Activated CD8-positive, alpha-beta memory T cell treated with anti-CD3 and anti-CD28 coated beads, Interleukin-2, amount 50 U/mL, for 1 hour (primary cell): ENCODE data around the gene TMEM187.

Source experiments
- DNase-seq: peaks from one replicate; pipeline ENCODE4 v3.0.0-alpha.2; 2020; ENCODE audit errors: extremely low read depth

The TMEM187 gene

DNA sequence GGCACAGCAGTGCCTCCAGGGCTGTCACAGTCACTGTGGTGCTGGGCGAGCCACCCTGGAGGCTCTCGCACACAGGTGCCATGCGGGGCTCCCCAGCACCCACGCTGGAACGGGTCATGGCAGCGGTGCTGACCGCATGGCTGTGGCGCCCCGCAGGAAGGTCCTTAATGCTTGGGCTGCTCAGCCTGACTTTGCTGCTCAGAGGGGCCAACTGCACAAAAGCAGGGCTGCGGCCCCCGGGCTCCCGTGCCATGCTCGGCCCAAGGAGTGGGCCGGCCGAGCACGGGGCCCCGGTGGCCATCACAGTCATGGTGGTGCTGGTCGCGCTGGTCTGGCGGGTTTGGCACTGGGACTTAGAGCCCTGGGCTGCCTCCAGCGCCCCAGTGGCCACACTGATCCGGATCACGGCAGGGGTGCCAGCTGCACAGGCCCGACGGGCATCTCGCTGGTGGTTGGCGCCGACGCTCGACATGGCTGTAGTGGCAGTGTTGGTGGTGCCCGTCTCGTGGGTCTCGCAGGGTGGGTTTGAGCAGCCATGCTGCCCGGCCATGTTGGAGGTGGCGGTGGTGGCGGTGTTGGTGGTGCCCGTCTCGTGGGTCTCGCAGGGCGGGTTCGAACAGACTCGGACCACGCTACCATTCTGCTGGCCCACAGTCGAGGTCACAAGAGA, 17.9 kb upstream of the TMEM187 start:
- DNase-seq: no peak

DNA sequence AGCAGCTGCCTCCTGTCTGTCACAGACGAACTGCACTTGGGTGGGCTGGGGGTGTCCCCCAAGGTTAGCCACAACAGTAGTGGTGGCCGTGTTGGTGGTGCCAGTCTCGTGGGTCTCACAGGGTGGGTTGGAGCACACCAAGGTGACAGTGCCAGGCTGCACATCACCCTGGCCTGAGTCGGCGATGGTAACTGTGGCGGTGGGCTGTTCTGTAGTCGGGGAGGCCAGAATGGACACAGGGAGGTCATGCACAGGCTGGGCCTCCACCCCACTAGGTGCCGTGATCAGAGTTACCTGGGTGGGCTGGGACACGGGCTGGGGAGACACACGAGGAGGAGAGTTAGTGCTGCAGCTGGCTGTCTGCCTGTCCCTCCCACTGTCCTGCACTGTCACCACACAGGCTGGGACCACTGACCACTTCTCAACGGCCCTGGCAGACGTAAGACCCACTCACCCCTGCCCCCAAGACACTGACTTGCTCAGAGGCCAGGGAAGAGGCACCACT, 17.3 kb upstream of the TMEM187 start:
- no peak for DNase-seq

DNA sequence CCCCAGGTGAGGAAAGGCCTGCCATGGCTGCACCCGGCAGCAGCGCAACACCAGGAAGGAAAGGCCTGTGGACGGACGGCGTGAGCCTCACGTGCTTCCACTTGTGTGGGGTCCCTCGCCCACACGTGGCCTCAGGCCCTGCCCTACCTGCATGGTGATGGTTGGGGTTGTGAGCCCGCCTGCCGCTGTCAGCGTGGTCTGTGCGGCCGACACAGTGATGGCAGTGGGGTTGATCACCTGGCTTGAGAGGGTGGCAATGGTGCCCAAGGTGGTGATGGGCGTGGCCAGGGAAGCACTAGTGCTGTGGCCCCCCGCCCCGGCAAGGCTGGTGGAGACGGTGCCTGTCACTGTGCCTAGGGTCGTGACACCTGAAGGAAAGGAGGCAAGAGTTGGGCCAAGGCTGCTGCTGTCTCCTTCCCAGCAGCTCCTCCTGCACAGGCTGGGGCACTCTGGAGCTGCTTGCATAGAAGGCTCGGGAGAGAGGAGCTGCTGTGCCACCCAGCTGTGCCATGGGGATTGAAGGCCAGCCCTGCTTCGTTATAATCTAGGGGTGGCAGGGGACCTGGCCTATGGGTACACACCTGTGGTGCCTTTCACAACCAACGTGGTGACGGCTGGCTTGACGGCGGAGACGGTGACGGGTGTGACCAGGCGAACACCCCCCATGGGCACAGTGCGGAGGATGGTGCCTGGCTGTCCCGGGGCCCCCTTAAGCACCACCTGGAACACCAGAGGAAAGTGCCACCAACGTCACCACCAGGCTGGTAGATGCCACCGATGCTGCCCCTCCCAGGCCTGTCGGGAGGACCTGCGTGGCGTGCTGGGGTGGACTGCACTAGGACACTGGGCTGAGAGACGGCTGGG, 16.3 kb upstream of the TMEM187 start:
- DNase-seq: no peak

DNA sequence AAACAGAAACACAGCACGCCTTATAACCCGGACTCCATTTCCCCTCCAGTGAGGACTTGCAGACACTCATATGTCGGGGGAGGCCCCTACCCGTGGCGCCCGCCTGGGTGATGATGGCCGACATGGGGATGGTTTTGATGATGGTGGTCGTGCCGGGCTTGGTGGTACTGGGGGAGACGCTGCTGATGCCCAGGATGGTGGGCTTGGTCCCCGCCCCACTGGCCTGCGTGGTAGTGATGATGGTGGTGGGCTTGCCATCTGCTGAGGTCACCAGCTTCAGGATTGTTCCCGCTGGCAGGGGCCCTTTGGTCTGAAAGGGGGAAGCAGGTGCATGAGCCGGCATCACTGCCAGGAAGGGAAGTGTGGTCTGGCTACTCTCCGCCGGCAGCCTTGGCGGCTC, 15.3 kb upstream of the TMEM187 start:
- no peak for DNase-seq

DNA sequence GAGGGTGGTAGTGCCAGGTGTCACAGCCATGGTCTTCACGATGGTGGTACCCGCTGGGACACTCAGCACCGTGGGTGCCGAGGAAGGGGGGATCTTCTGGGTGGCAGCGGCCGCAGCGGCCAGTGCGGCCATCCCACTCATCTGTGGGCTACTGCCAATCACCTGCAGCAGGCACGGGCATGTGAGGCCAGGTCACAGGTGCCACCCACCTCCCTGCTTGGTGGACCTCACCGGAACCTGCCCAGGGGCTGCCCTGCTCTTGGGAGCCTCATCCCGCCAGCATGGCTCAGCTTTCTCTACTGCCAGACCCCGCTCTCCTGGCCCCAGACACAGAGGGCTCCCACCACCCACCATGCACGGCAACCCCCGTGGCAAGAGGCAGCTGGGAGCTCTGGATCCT, 13.9 kb upstream of the TMEM187 start:
- DNase-seq: no peak

DNA sequence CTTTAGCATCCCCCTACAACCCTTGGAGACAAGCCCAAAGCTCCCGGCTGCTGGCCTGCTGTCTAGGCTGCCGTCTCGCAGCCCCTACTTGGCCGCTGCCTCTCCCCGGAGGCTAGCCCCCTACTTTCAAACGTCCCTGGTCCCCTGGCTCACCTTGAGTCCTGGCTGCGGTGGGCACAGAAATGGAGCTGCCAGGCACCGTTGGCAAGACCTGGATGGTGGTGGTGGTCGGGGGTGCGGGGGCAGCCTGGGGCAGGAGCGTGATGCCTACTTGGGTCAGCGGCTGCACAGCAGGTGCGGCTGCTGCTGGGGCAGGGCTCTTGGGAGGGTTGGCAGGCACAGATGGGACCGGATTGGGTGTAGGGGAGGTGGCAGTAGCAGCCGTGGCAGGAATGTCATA, 12.9 kb upstream of the TMEM187 start:
- DNase-seq: no peak

DNA sequence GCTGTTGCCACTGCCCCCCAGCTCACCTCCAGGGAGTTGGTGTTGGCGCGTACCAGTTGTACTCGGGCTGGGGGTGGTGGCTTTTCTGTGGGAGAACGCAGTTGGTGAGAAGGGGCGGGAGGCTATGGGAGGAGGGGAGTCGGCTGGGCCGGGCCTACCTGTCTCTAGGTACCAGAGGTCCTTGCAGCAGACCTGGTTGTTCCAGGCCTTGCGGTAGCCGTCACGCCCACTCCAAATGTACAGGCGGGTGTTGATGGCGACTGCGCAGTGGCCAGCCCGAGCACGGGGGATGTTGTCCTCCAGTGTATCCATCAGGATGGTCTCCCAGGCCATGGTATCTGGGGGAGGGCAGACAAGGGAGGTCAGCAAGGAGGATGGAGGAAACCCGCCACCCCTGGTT, 12.5 kb upstream of the TMEM187 start:
- no peak for DNase-seq

DNA sequence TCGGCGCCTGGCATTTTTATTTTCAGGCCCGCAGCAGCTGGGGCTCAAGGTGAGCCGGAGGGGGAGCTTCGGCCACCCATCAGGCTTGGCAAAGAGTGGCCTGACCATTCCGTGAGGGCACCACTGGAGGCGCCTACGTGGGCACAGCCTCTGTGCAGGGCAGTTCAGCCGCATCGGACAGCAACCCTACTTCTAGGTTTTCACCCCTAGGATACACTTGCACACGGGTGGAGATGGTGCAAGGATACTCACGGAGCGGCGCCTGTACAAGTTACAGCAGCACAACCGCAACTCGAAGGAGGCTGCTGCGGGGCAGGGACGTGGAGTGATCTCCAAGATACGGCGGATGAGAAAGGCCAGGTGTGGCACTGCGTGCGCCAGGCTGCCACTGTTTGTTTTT, 11.8 kb upstream of the TMEM187 start:
- DNase-seq: no peak

DNA sequence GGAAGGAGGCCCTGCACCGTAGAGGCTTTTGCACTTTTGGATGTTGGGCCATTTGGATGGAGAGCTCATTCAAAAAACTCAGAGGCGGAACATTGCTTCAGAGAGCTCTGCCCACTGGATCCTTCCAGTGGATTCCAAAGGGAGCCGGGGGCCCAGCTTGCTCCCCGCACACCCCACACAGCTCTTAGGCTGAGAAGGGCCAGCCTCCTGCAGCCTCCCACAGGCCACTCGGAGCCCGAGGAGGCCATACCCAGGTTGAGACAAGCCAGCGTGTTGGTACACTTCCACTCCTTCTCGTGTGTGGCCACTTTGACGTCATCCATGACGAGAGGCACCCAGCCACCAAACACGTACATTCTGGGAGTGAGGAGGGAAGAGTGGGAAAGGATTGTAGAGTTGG, 11.3 kb upstream of the TMEM187 start:
- no peak for DNase-seq

DNA sequence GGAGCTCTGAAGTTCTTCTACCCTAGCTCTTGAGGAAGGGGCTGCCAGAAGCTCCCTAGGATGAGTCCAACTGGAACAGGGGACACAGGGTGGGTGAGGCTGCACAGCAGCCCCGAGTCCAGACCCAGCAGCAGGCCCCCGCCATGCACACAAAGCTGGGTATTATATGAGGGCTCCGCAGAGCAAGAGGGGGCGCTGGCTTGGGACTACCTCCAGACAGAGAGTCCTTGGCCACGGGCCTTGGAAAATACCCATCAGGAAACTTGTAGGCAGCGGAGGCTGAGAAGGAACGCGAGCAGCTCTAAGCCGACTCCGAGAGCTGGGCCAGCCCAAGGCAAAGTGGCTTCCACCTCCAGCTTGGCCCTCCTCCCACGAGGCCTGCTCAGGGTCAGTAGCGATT, 9.0 kb upstream of the TMEM187 start:
- DNase-seq: no peak

DNA sequence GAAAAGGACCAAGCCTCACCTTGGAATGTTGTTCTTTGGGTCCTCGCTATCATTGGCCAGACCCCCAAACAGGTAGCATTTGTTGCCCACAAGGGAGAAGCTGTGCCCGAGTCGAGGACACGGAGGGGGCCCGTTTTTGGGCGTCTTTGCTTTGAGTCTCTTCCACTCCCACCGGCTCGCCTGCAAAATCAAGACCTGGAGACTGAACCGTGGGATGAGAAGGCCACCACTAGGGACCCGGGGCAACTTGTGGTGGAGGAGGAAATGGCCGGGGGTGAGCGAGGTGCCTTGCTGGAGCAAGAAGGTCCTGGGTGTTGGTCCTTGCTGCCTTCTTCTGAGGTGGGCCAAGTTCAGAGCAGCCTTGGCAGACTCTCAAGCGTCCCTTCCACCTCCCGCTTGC, 8.4 kb upstream of the TMEM187 start:
- no peak for DNase-seq

DNA sequence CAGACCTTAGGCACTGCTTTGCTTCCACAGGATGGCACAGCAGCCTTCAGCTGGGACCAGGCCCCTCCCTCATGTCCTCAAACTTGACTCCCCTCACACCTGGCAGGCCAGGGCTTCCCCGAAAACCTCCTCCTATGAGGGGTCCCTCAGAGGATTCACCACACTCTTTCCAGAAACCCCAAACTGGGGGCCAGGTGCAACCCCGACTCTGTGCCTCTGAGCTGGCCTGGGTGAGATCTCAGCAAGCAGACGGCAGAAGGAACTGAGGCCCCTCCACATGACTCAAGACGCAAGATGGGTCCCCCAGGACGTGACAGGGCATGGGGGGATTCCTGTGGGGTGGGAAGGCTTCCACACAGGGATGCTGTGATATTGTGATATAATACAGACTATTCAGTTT, 7.1 kb upstream of the TMEM187 start:
- no peak for DNase-seq

DNA sequence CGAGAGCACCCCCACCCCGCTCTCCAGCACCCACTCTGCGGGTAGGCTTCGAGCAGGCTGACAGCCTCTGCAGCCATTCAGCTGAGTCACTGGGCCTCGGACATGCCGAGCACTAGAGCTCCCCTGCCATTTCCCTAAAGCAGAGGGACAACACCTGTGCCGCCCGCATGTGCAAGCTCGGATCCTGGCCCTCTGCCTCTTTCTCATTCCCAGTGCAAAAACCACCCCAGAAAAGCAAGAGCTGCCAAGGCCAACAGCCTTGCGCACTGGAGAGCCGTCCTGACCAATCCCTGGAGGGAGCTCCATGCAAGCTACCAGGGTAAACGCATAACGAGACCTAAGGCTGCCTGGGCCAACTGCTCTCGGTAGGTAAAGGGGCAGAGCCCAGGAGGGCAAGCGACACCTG, 6.3 kb upstream of the TMEM187 start:
- DNase-seq: no peak

DNA sequence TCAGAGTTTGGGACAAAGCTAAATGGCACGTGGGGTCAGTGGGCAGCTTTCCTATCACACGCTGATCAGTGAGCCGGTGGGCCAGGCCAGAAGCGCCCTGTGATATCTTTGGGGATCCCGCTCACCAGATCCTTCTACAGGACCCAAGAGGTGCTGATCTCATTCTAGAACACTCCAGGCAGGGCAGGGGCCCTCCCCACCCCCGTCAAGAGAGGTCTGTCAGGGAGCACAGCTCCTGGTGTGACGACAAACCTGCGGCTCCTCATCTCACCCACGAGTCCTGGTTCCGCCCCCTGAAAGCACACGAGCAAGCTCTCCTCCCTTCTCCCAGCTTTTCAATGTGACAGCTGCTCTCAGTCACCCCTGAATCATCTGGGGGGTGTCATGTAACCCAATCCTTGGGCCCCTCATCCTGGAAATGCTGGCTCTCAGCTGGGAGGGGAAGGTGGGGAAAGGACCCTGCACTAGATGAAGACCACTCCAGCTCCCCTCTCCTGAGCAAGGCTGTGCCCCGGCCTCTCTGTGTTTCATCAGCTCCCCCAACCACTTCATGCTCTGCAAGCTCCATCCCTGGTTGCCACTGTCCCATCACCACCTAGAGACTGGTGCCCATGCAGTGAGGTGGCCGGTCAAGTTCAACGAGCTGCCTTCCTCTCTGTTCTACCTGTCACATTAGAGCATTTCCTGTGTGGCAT, 5.6 kb upstream of the TMEM187 start:
- no peak for DNase-seq

DNA sequence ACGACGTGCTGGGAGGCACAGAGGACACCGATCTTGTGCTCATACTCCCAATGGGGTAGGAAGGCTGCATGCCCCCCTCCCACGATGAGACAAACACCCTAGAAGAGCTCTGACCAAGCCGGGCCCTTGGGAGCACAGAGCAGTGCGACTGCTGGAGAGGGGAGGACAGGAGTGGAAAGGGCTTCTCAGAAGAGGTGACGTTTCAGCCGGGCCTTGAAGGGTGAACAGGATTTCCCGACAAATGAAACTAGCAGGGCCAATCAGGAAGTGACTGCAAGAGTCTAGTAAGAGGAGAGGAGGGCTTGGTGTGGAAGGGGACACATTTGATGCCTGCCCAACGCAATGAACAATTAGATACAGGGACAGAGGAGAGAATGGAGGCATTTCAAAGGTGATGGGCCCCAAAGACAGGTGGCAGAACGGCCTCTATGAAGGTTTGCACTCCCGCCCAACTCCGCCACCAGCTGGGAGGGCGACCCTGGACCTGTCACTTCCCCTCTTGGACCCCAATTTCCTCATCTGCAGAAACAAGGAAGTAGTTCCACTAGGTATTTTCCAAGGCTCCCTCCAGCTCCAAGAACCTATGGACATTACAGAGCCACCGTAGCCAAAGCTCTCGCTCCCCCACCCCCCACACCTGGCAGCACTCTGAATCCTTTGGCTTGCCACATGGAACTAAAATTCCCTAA, 4.9 kb upstream of the TMEM187 start:
- no peak for DNase-seq

DNA sequence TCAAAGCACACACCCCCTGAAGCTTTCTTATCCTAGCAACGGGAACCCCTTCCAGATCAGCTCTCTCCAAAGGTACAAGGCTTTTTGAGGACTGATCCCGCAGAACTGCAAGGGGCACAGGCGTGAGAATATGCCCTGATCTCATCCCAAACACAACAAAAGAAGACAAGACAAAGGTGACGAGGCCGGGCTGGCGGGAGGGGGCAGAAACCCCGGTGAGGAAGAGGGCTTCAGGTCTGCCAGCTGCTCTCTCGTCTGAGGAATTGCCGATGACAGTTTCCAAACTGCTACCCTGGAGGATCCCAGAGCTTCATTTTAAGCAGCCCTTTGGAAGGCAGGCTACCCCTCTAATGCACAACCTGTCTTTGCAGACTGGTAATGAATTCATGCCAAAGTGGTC, 4.3 kb upstream of the TMEM187 start:
- no peak for DNase-seq

DNA sequence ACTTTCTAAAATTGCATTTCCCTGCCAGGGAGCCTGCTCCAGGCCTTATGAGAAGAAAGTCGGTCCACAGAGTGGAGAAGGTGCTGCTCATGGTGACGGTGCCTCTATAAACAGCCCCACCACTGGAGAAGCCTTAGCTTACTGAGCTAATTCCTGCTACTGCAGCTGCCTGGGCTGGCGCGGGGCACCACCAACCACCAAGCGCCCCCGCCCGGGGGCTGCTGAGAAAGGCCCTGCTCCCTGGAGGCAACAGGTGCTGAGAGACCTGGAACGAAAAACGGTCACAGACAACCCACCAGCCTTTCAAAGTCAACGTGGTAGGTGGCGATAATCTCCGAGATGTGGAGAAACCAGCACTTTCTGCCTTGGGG, 3.8 kb upstream of the TMEM187 start:
- DNase-seq: no peak

DNA sequence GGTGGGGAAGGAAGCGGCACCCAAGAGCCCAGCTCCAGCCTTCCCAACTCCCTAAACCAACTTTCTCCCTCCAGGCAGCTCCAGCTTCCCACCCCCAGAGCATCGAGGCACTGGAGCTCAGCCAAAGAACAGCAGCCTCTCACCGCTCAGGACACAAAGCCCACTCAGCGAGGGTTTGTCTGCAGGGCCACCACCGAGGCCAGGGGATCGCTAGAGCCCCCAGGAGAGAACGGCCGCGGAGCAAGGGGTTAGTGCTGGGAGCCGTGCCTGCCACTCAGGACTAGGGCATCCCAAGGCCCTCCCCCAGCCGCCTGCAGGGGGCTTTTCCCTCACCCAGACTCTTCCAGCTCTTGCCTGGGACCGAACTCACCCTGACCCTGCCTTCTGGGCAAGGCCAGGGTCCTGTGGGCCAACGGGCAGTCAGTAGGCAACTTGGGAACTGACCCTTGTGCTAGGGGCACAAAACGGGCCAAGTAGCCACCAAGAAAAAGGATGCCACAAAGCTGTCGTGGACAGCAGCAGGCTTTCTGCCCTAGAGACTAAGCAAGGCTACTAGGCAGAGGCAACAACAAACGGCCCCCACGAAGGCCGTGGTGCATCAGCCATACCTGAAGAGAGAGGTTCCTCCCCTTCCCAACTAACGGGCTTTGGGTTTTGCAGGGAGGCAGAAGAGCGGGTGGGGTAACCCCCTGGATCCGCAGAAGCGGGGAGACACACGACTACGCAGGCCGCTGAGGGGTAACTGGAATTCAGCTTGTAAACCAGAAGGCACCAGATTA, 3.2 kb upstream of the TMEM187 start:
- DNase-seq: no peak

DNA sequence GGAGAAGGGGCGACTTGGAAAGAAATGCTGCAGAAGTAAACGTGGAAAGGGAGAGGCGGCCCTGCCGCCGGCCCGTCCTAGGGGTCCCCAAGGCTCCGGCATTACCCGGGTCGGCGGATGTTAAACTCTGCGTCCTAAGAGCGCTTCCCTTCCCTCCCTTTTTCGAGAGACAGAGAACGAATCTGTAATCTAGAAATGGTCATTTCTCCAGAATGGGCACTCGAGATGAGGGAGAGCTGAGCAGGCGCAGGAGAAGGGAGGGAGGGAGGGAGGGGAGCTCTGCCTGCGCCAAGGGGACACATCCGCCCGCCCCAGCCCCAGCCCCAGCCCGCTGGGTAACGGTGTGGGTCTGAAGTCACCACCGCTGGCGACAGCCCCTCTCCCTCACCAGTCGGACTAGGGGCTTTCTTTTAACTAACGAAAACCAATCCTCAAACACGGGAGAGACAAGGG, 2.6 kb upstream of the TMEM187 start:
- DNase-seq: no peak

DNA sequence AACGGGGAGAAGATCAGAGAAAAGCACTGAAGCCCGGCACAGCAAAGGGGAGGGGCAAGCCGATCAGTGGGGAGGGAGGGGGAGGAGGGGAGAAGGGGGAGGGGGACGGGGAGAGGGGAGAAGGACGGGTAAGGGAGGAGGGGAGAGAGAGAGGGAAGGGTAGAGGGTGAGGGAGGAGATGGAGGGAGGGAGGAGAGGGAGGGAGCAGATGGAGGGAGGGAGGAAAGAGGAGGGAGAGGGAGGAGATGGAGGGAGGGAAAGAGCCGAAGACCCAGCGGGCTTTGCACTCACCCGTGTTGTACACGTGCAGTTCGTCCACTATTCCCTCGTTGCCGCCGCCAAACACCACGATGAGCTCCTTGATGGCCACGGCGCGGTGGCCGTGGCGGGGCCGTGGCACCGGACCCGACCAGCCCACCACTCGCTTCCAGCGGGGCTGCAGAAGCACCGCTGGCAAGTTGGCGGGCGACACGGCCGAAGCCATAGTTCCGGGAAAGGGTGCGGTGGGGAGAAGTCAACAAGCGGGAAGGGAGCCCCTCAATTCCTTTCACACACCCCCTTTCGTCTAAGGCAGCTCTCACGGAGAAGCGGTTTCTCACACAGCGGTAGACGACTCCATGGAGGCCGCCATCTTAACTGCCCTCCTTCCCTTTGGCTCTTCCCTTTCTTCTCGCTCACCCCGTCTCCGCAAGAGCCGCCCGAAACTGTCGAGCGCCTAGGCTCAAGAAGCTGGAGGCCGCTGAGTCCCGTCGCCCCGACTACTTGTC, 2.0 kb upstream of the TMEM187 start:
- DNase-seq: peak; percentile 33

DNA sequence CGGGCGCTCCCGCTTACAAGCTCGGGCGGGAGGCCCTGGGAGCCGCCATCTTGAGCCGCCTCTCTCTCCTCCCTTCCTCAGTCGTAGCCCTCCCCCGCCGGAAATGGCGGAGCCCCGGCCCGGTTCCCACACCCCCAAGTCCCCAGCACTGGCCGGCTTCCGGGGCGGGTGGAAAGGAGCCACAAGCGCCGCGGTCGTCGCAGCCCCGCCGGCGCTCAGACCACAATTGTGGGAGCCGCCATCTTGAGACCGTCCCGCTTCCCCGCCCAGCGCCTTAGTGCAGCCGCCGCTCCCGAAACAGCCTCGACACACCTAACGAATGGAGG, 1.5 kb upstream of the TMEM187 start:
- DNase-seq: peak; percentile 78
